GM18517 (cell line): ENCODE measurements around the gene LY6G5C.

Experiments used
- ATAC-seq: cut with Tn5 transposase; IDR thresholded peaks from one replicate; pipeline ENCODE4 v1.9.1; 2021; ENCODE audit warnings: mild to moderate bottlenecking, moderate library complexity; ENCODE audit not compliant: unreplicated experiment

LY6G5C gene

DNA sequence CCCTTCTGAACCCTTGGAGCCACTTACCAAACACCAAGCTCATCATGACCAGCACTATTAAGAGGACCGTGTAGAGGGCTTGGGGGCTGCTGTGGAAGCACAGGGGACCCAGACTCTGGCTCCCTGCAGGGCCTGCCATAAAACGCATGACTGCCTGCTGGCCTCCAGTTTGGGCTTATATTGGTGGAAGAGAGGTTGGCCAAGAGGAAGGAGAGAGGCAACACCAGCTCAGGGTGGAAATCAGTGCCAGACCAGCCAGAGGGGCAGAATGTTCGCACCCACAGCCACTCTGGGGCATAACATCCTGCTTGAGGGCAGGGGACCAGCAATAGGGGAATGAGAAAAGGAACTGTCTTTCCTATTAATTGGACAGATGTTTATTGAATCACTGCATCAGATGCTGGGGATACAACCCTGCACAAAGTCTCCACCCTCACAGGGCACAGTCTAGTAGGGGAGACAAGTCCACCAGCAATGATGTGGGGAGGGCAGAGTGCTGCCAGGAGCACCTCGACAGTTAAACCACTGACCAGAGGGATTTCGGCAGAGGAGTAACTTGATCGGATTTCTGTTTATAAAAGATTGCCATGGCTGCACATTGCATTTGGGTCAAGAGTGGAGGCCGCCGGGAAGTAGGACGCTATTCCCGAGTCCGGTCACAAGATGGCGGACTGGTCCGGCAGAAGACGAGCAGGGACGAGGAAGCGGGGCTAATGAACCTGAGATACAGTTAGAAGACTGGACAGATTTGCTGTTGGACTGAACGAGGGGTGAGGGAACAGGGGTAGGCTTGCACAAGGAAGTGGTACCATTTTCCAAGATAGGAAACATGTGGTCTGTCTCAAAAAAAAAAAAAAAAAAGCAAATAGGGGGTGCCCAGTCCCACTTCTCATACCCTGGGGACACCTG is at the start of gene LY6G5C:
Gene LY6G5C (minus strand): TSS at position 842 of the 909 bp plus-strand sequence. CDS start 694 bp downstream, at position 148.
- ATAC-seq, result no peak

GRCh38 chr6:31729979-31730630 is 49.2 kb upstream of the LY6G5C start:
- no peak for ATAC-seq

DNA sequence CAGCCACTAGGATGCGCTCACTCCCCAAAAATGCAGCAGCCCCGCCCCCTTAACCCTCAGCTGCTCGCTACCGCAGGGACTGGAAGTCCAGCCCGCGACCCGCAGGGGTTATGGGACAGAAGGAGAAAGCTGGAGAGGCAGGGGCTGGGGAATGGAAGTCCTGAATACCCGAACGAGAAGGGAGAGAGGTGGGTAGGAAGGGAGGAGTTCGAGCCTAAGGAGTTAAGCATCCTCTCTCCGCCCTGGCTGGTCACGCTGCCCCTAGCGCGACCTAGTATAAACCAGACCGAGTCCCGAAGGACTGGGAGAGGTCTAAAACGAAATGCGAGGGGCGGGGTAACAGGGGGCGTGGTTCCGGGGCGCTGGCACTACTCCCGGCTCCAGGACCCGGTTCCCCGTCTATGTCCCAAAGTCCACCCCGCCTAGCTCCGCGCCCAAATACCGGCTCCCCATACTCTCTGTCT is 48.7 kb upstream of the LY6G5C start:
- ATAC-seq, result no peak

DNA sequence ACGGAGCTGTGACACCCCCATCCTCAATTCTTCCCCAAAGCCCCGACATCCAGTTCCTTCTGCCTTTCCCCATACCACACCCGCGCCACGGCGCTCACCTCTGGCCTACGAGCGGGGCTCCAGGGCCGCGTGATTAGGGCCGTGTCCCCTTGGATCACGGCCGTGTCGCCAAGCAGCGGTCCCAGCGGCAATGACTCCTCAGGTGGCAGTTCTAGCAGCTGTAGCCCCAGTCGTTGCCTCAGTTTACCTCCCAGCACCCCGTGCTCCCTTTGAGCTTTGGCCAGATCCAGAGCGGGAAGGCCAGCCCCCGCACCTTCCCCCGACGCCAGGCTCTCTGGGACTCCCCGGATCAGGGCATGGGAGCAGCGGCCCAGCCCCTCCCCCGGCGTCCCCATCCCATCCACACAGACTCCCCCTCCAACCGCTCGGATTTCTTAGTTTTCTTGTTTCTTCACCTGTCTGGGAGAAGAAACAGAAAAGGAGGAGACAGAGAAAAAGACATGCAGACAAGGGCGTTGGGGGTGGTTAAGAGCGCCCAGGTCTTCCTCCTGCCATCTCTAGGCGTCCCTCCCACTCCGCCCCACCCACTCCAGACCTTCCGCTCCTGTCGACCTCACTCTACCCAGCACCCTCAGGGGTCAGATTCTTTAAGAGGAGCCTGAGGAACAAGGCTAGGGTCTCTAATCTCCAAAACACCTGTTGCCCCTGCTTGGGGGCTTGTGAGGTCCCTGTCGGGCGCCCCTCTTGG is 48.1 kb upstream of the LY6G5C start, which contains the start of gene DDAH2:
Gene DDAH2 (minus strand): TSS at position 533 of the 748 bp plus-strand sequence. CDS start 138 bp downstream, at position 395.
- no peak for ATAC-seq

DNA sequence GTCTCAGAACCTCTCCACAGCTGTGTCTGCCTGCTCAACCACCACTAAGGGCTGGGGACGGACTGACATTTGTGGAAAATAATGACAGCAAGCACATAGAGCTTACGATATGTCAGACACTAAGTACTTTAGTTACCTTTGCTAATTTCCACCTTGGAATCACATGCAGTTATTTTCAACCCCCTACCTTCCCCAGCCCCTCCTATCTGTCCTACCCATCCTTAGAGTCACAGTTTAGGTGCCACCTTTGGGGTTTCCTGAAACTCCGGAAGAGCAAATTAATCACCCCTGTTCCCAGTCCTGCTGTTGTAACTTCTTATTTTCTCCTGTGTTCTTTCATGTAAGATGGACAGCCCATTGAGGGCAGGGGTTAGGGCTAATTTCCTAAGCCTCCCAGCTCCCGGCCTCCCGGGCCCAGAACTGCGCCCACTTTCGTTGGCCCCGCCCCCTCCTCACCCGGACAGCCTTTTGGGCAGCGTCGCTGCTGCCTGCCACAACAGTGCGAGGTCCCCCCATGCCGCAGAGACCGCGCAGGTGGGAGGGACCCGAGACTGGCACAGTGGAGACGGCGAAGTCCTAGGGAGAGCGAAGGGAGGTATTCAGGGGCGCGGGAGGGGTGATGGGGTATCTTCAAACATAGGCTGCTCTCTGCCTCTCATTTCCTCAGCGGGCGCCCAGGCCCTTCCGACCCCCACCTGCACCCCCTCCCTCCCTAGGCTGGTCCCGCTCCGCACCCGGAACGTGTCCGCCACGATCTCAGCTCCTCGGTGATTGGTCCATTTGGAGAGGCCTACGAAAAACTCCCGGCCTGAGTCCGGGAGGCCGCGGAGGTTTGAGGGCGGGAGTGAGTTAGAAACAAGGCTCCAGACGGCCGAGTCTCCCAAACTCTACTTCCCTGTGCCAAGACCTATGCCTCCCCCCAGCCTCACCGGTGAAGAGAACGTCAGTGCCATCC is 47.1 kb upstream of the LY6G5C start:
- ATAC-seq, result no peak

DNA sequence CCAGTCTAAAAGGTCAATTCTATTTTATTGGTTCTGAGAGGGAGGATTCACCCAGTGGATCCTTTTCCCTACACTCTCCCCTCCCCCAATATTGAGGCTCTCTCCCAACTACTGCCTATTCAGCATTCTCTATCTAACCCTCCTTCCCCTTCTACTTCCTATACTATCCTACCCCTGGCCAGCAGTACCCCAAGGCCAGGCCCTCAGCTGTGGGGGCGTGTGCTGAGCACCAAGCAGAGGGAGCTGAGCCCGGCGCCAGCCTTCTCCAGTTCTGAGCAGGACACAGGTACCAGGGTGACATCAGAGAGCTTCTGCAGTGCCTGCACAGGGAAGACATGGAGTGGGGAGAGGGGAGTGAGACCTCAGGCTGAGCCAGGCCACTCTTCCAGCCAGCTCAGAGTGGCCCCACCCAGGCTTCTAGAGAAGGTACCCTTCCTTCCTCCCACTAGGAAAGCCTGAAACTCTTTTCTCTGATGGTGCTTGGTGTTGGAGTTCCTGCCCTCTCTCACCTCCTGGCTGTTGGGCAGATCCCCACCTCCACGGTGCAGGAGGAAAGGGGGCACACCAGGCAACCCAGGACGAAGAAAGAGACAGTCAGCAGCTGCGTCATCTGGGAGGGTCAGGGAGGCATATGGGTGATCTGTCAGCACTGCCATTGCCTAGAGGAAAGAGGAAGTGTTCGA is 46.3 kb upstream of the LY6G5C start:
- peak; percentile 47 for ATAC-seq

DNA sequence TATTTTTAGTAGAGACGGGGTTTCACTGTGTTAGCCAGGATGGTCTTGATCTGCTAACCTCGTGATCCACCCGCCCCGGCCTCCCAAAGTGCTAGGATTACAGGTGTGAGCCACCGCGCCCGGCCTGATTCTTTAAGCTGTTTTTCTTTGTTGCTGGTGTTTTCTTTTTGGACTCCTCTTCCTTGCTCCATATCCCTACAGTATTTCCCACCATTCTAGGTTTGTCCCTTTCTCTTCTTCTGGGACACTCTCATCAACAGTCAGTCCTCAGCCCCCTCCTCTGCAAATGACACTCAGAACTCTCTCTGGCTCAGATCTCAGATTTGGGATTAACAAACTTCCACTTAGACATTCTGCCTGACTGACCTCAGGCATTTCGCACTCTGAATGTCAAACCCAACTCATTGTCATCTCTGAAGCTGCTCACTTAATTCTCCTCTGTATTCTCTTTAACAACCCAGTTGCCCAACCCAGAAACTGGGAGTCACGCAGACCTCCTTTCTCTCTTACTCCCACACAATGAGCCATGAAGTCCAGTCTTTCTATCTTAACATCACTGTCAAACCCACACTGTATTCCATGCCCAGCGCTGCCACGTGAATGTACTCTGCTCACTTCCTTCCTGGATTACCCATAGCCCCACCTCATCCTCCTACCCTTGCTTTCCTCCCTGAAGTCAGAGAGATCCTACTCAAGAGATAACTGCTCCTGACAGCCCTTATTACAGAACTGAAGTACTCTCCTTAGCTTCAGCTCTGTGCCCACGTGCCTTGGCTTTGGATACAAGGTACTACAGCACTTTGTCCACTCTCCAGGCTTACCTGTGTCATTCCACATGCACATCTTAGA is 44.9 kb upstream of the LY6G5C start:
- ATAC-seq, result no peak

DNA sequence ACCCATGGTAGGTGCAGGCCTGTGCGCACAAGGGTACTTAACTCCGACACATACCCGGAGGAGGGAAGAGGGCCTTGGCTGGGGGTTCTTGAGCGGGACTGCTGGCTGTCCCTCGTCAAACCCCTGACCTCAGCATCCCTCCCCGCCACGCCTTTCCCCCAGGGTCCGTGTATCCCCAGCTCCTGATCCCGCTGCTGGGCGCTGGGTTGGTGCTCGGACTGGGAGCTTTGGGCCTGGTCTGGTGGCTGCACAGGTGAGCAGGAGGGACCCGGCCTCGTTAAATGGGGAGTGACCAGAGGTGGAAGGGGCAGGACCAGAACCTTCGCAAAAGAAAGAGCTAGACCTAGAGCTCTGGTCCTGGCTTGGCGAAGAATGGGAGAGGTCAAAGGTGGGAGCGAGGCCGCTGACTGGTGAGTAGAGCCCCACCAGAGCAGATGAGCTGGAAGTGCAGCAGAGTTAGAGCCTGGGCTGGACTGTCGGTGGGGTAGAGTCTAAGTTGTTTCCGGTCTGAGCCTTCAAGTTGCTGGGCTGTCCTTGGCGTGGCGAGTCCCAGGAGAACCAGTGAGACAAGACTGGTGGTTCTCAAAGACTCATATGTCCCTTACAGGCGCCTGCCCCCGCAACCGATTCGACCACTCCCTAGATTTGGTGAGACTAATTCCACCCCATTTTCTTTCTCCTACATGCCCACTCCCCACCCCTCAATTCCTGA is 43.3 kb upstream of the LY6G5C start:
- no peak for ATAC-seq

DNA sequence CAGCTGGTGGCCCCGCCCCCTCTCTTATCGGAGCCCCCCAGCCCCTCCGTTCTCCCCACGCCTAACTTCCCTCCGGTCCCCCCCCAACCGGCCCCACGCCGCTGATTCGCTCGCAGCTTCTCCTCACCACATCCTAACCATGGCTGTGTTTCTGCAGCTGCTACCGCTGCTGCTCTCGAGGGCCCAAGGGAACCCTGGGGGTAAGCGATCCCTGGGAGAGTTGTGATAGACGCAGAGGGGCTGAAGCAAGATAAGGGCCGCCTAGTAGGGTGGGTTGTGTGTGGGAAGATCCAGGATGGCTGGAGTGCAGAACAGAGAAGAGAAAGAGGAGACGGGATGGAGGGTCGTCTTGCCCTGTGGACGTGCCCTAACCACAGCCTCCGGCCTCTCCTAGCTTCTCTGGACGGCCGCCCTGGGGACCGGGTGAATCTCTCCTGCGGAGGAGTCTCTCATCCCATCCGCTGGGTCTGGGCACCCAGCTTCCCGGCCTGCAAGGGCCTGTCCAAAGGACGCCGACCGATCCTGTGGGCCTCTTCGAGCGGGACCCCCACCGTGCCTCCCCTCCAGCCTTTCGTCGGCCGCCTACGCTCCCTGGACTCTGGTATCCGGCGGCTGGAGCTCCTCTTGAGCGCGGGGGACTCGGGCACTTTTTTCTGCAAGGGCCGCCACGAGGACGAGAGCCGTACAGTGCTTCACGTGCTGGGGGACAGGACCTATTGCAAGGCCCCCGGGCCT is 42.5 kb upstream of the LY6G5C start, which contains the start of gene MPIG6B:
Gene MPIG6B (plus strand): TSS at position 129 of the 735 bp plus-strand sequence. CDS start 11 bp downstream, at position 140.
- no peak for ATAC-seq

DNA sequence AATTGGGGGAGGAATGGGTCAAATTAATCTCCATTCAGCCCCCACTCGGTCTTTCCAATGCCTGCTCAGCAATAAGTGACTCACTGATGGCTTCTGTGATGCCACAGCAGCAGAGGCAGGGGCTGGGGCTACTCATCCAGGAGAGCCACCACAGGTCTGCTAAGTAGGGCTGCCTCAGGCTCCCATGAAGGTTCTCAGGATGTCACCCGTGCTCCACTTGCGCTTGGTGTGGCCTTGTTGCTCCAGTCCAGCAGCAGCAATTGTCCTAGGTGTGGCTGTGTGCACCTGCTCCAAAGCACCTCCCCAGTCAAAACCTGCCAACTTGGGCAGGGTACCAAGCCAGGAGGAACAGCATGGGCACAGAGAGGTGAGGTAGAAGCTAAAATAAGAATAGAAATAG is 41.3 kb upstream of the LY6G5C start:
- ATAC-seq, result no peak

GRCh38 chr6:31721351-31722020 is 40.6 kb upstream of the LY6G5C start, which contains the start of gene LY6G6C:
TSS of gene LY6G6C (minus strand) at chr6:31721746. CDS start at chr6:31721679, 67 bp downstream.
- ATAC-seq, result no peak

- no peak for ATAC-seq
Observed at GRCh38 chr6:31720196-31720770, 39.4 kb upstream of the LY6G5C start.

- ATAC-seq, result no peak
Observed at GRCh38 chr6:31719001-31719400, 38.1 kb upstream of the LY6G5C start.

DNA sequence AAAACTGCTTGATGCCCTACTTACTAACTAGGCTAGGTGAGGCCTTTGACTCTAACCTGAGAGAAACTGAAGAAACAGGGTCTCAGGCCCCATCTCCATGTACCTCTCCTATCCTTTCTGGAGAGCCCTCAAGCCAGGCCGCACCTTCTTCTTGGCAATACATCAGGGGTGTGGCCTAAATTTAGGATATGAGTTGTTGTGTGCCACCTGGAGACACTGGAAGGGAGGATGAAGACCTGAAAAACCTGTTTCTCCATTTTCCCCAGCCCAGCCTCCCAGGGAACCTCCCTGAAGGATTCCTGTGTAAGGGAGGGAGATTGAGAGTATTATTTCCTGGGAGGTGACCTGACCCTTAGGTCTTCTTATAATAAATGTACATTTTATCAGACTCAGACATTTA is 37.4 kb upstream of the LY6G5C start:
- no peak for ATAC-seq

GRCh38 chr6:31717499-31718222 is 36.8 kb upstream of the LY6G5C start:
- no peak for ATAC-seq
